Kidney (tissue), 14 donors: Measurements from ENCODE around the gene PFDN1. TPM values are rescaled to one million over a fixed set of nuclear protein-coding genes. Genes with fewer than 3 reads are reported as not detected.

Source experiments
- DNase-seq, 5 donors: peaks; one replicate each; pipeline ENCODE4 v3.0.0-alpha.2; 2013 to 2020
- FAIRE-seq: peaks from 2 replicates; lab custom pipeline; 2012; peaks lifted over from hg19 to GRCh38; lab: Jason Lieb, UNC
- H3K27ac ChIP-seq, 2 donors: one replicate each; pipeline ENCODE4 v1.7.0; 2013; ENCODE audit warnings: low read depth in 2 of 2, low read length in 2 of 2, inconsistent platforms in 1 of 2
- H3K27me3 ChIP-seq: one replicate; pipeline ENCODE4 v1.7.1; 2013; ENCODE audit warnings: low read length, inconsistent platforms; ENCODE audit not compliant: control insufficient read depth, insufficient read depth
- H3K36me3 ChIP-seq, 3 donors: one replicate each; pipeline versions ENCODE4 v1.7.0 to v1.7.1; 2013; ENCODE audit warnings: low read length in 3 of 3, control low read depth in 1 of 3, inconsistent platforms in 1 of 3; ENCODE audit not compliant: insufficient read depth in 3 of 3, control insufficient read depth in 2 of 3
- H3K4me1 ChIP-seq, 3 donors: one replicate each; pipeline versions ENCODE4 v1.7.0 to v1.7.1; 2013; ENCODE audit warnings: low read length in 3 of 3, inconsistent platforms in 1 of 3, low read depth in 1 of 3; ENCODE audit not compliant: control insufficient read depth in 2 of 3, insufficient read depth in 2 of 3
- H3K4me3 ChIP-seq, 3 donors: one replicate each; pipeline versions ENCODE4 v1.7.0 to v1.8.1; 2013; ENCODE audit warnings: low read length in 3 of 3, control low read depth in 1 of 3, inconsistent platforms in 1 of 3
- H3K9ac ChIP-seq, 3 donors: one replicate each; pipeline versions ENCODE4 v1.7.0 to v1.7.1; 2013; ENCODE audit warnings: low read length in 3 of 3, control low read depth in 1 of 3, inconsistent platforms in 1 of 3
- H3K9me3 ChIP-seq, 3 donors: one replicate each; pipeline versions ENCODE4 v1.7.0 to v1.7.1; 2013; ENCODE audit warnings: low read length in 3 of 3, control low read depth in 1 of 3, inconsistent platforms in 1 of 3; ENCODE audit not compliant: control insufficient read depth in 2 of 3, insufficient read depth in 1 of 3
- CTCF ChIP-seq: IDR thresholded peaks from 3 replicates; pipeline ENCODE4 v1.5.1; 2012; ENCODE audit warnings: mild to moderate bottlenecking, moderate library complexity, borderline replicate concordance; ENCODE audit not compliant: insufficient read depth; ENCODE audit errors: extremely low read depth
- intact Hi-C: fragments of 100-400 bp; cut with DNase I; formaldehyde crosslinking; loops from one replicate; pipeline ENCODE4 v1.11.1; 2022
- polyA plus RNA-seq: library from polyadenylated mRNA; stranded (reverse); fragments of 350-450 nt; fragmentation: Illumina TruSeq; extraction: RNeasy Lipid Tissue Mini Kit (QIAGEN cat#74804); gene quantifications from one replicate; pipeline ENCODE4 v1.2.3, GENCODE V29; 2014; ENCODE audit warnings: low read depth, low replicate concordance; ENCODE audit not compliant: insufficient read depth
- total RNA-seq: library from RNA; stranded (reverse); fragmentation: NEBNext Ultra II Directional; extraction: Animal tissue kit (Norgen Biotek cat#: 25700); gene quantifications from one replicate; pipeline ENCODE4 v1.2.1, GENCODE V29; 2021
- donor health status: control.
- donor health status: control.
- donor health status: control.
- donor health status: control.
- donor health status: control.
- donor health status: DM: yes; HTN: yes; CAD: no.
- donor health status: Normal renal cell carcinoma (clear cell type).

PFDN1 gene
- total and polyA plus RNA-seq, 2 donors from 2014 or later = 48.9 to 85.8 TPM

- intact Hi-C loops = no loop called here
- no peak for TF ChIP-seq CTCF
- FAIRE-seq = no peak
- no peak overlapping the region for H3K27ac ChIP-seq
- H3K36me3 ChIP-seq = no peaks in the 10 kb centered on the region
- DNase-seq = no peak
- no peak overlapping the region for H3K4me3 ChIP-seq
- H3K9ac ChIP-seq = no peak overlapping the region
- no peaks in the 10 kb centered on the region for H3K9me3 ChIP-seq
- peaks cover 0 to 17% (median 11%) of the 10 kb centered on the region in 3 donors for H3K4me1 ChIP-seq
- no peaks in the 10 kb centered on the region for H3K27me3 ChIP-seq
Observed at GRCh38 chr5:140266471-140267200, 36.3 kb downstream of the PFDN1 start.

GRCh38 chr5:140265845-140266244 lies 37.1 kb downstream of the PFDN1 start:
- no peak for TF ChIP-seq CTCF
- Histone ChIP-seq H3K9me3 (no peaks in the 10 kb centered on the region), H3K27me3 (no peaks in the 10 kb centered on the region), H3K36me3 (no peaks in the 10 kb centered on the region), H3K4me3 (no peak overlapping the region), H3K27ac (no peak overlapping the region), H3K4me1 (peaks cover 0 to 25% (median 13%) of the 10 kb centered on the region in 3 donors), H3K9ac (no peak overlapping the region)
- intact Hi-C loops = no loop called here
- FAIRE-seq = no peak
- no peak for DNase-seq

DNA sequence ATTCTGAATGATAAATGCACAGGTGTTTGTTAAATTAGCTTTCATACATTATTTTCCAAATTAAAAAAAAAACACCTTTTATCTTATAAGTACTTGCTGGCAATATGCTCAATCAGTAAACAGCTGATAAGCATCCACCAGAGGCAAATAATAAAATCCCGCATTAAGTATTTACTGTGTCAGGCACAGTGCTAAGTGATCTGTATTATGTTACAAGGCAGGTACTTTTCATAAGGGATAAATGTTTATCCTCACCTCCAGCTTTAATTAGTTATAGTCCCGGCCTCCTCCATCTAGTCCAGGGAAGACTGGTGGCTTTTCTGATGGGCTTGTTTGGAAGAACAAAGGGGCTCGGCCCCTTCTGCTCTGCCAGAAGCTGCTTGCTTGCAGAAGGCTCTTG lies 40.1 kb downstream of the PFDN1 start:
- Histone ChIP-seq H3K27ac (no peak overlapping the region), H3K27me3 (no peaks in the 10 kb centered on the region), H3K4me3 (no peak overlapping the region), H3K4me1 (peaks cover 0 to 25% (median 13%) of the 10 kb centered on the region in 3 donors), H3K36me3 (no peaks in the 10 kb centered on the region), H3K9me3 (peaks cover 0 to 3% (median 0%) of the 10 kb centered on the region in 3 donors), H3K9ac (no peak overlapping the region)
- intact Hi-C loops = no loop called here
- no peak for DNase-seq
- no peak for FAIRE-seq
- no peak for TF ChIP-seq CTCF
